Measurements from ENCODE around the gene HLF. TPM values are rescaled to one million over a fixed set of nuclear protein-coding genes. Genes with fewer than 3 reads are reported as not detected.

The HLF gene
- total and polyA plus RNA-seq, 2 of the 4 experiments (the other 2 are of a cell fraction): 0.18 TPM; not detected in 1

- Histone ChIP-seq H3K27me3 (ENCODE audit: control insufficient read depth, insufficient read depth, low read length) (no peaks in the 10 kb centered on the region), H3K4ac (ENCODE audit: low read depth, low read length) (no peak overlapping the region), H3K9me1 (ENCODE audit: insufficient read depth, low read length) (no peaks in the 10 kb centered on the region; the same call in 1 of the 2 replicates), H4K91ac (ENCODE audit: insufficient read depth, low read depth, low read length) (no peak overlapping the region), H3K4me2 (ENCODE audit: low read depth, low read length) (no peak overlapping the region), H2AK5ac (ENCODE audit: low read depth, low read length) (no peak overlapping the region), H2BK5ac (ENCODE audit: low read depth, low read length, poor library complexity, severe bottlenecking) (no peak overlapping the region), H2AK9ac (replicated peaks; ENCODE audit: low read depth, low read length, poor library complexity) (no peak overlapping the region), H4K8ac (ENCODE audit: low read depth in 2 of 2, low read length in 2 of 2) (no peak overlapping the region), H3K79me1 (ENCODE audit: low read depth in 1 of 2, low read length in 2 of 2) (no peaks in the 10 kb centered on the region), H2BK20ac (ENCODE audit: low read depth, low read length) (no peak overlapping the region), H3K18ac (ENCODE audit: low read depth, low read length) (no peak overlapping the region), H3K9ac (ENCODE audit: low read depth, low read length) (no peak overlapping the region), H2AFZ (replicated peaks; ENCODE audit: low read length, poor library complexity) (no peak overlapping the region), H2BK15ac (ENCODE audit: low read depth, low read length) (no peak overlapping the region), H3K9me3 (ENCODE audit: control insufficient read depth, insufficient read depth, low read length) (no peaks in the 10 kb centered on the region), H3K4me3 (ENCODE audit: insufficient read depth, low read depth, low read length) (no peak overlapping the region), H3K23ac (ENCODE audit: low read depth, low read length) (no peak overlapping the region), H4K20me1 (ENCODE audit: insufficient read depth, low read length) (no peaks in the 10 kb centered on the region), H3K4me1 (ENCODE audit: control insufficient read depth, insufficient read depth, low read length) (no peaks in the 10 kb centered on the region), H3K27ac (ENCODE audit: insufficient read depth, low read length) (no peak overlapping the region), H4K5ac (ENCODE audit: low read depth, low read length) (no peak overlapping the region), H2BK120ac (ENCODE audit: low read depth, low read length) (no peak overlapping the region), H3K56ac (ENCODE audit: extremely low read depth, insufficient read depth, low read length) (no peak overlapping the region), H3K14ac (replicated peaks; ENCODE audit: low read depth, low read length) (no peak overlapping the region), H3K36me3 (ENCODE audit: control insufficient read depth, insufficient read depth, low read length) (no peaks in the 10 kb centered on the region)
- dilution Hi-C loops (cut with HindIII; ENCODE audit: low sequenced_read_pairs, unreplicated experiment) (no loop called here), in situ Hi-C loops (cut with MboI; ENCODE audit: low sequenced_read_pairs) (no loop called here), intact Hi-C loops (cut with micrococcal nuclease) (no loop called here)
- POLR2A ChIA-PET (ENCODE audit: unreplicated experiment): no interaction called here
- ATAC-seq (ENCODE audit: low read depth) (no peak), DNase-seq (no peak)
- TF ChIP-seq CEBPB (IDR thresholded peaks at IDR 0.05; ENCODE audit: low read depth, low read length): no peak
- TF ChIP-seq ELK1 (IDR thresholded peaks at IDR 0.05; ENCODE audit: borderline replicate concordance, low read depth, low read length): no peak
- TF ChIP-seq NFE2L2 (IDR thresholded peaks at IDR 0.05; ENCODE audit: low read depth, low read length): no peak
- no peak for TF ChIP-seq RCOR1 (IDR thresholded peaks at IDR 0.05; ENCODE audit: insufficient replicate concordance, low read length)
- TF ChIP-seq POLR2A (IDR thresholded peaks at IDR 0.05; ENCODE audit: low read depth, low read length): no peak
- TF ChIP-seq MXI1 (IDR thresholded peaks at IDR 0.05; ENCODE audit: borderline replicate concordance, low read depth, low read length): no peak
- TF ChIP-seq FOS (IDR thresholded peaks at IDR 0.05; ENCODE audit: low read depth, low read length): no peak
- no peak for TF ChIP-seq SMC3 (IDR thresholded peaks at IDR 0.05; ENCODE audit: low read depth, low read length)
- TF ChIP-seq MAZ (IDR thresholded peaks at IDR 0.05; ENCODE audit: borderline replicate concordance, low read depth, low read length): no peak
- TF ChIP-seq RAD21 (IDR thresholded peaks at IDR 0.05; ENCODE audit: low read length): no peak
- no peak for TF ChIP-seq MAFK (IDR thresholded peaks at IDR 0.05; ENCODE audit: low read depth, low read length)
- no peak for TF ChIP-seq CTCF (conservative IDR thresholded peaks at IDR 0.05; ENCODE audit: low read depth, low read length)
- TF ChIP-seq BHLHE40 (IDR thresholded peaks at IDR 0.05; ENCODE audit: low read depth, low read length): no peak
- TF ChIP-seq USF2 (IDR thresholded peaks at IDR 0.05; ENCODE audit: low read depth, low read length): no peak
- BruUV-seq (replicated peaks): no TSS peak
- CTCF ChIA-PET: no interaction called here
- WGBS, 2 experiments (ENCODE audit: extremely low coverage in 2 of 2, insufficient read length in 1 of 2): no CpG with 5 or more reads among the region's 8 CpGs
These were observed 65.7 kb downstream of the HLF start for GRCh38 chr17:55330344-55330933.

Measured in IMR-90 (cell line).